K562 (cell line): Measurements from ENCODE around the gene ZFYVE19. TPM values are rescaled to one million over a fixed set of nuclear protein-coding genes. Genes with fewer than 3 reads are reported as not detected.

Experiments
- ATAC-seq: fragments of 200-7000 bp; cut with Tn5 transposase; 3 replicates; pipeline ENCODE4 v1.9.1; 2020; ENCODE audit warnings: moderate library complexity
- BruUV-seq: library from RNA; stranded (reverse); fragments of 400-500 nt; replicated peaks from 2 replicates; lab custom pipeline; 2021; lab: Mats Ljungman, UMichigan
- CTCF ChIA-PET: fragments of 300-600 bp; formaldehyde crosslinking; extraction: SDS; loops from one replicate; lab custom pipeline; 2021; ENCODE audit warnings: low intra/inter-chr PET ratio; lab: Yijun Ruan, JAX
- POLR2A ChIA-PET: fragments of 300-600, 350-650 bp; sonication (Branson Sonifier 250); formaldehyde crosslinking; extraction: SDS; loops from one replicate; lab custom pipeline; 2021; ENCODE audit warnings: antibody characterized with exemption, inconsistent platforms; lab: Yijun Ruan, JAX
- DNase-seq, 4 experiments: peaks; one replicate each; pipeline versions ENCODE4 v3.0.0 to v3.0.0-alpha.2; 2011 to 2018; ENCODE audit warnings: low spot score in 3 of 4, mixed read lengths in 3 of 4; ENCODE audit errors: extremely low read depth in 1 of 4
- FAIRE-seq: peaks from 2 replicates; lab custom pipeline; 2011; peaks lifted over from hg19 to GRCh38; lab: Jason Lieb, UNC
- H2AFZ ChIP-seq: 2 replicates; pipeline ENCODE4 v1.6.0; 2011; ENCODE audit warnings: low read depth, low read length, control low read depth, inconsistent platforms
- H3K27ac ChIP-seq: fragments of 200-600 bp; 3 replicates; pipeline ENCODE4 v1.8.0; 2011; ENCODE audit warnings: low read depth, mild to moderate bottlenecking, control low read depth, inconsistent platforms, low read length, moderate library complexity, mixed read lengths; ENCODE audit errors: extremely low read depth
- H3K27me3 ChIP-seq, 2 experiments: fragments of 300-600 bp in 1 of 2; 2 replicates in 1 of 2; 3 replicates in 1 of 2; pipeline versions ENCODE4 v1.6.0 to v1.8.0; 2011; ENCODE audit warnings: inconsistent platforms in 2 of 2, low read length in 2 of 2, mild to moderate bottlenecking in 1 of 2, mixed read lengths in 1 of 2, moderate library complexity in 1 of 2; ENCODE audit not compliant: control insufficient read depth in 2 of 2, insufficient read depth in 2 of 2
- H3K36me3 ChIP-seq: fragments of 300-600 bp; 3 replicates; pipeline ENCODE4 v1.8.0; 2011; ENCODE audit warnings: mild to moderate bottlenecking, low read length, inconsistent platforms; ENCODE audit not compliant: control insufficient read depth, insufficient read depth
- H3K4me1 ChIP-seq, 2 experiments: fragments of 200-600 bp in 1 of 2; replicated peaks in 1 of 2; 2 replicates in 1 of 2; 3 replicates in 1 of 2; pipeline versions ENCODE4 v1.5.1 to v1.8.0; 2011; ENCODE audit warnings: inconsistent platforms in 2 of 2, low read length in 2 of 2, mild to moderate bottlenecking in 1 of 2, mixed read lengths in 1 of 2, moderate library complexity in 1 of 2; ENCODE audit not compliant: control insufficient read depth in 2 of 2, insufficient read depth in 2 of 2
- H3K4me2 ChIP-seq: 2 replicates; pipeline ENCODE4 v1.6.1; 2011; ENCODE audit warnings: low read length, control low read depth, inconsistent platforms, mixed read lengths; ENCODE audit not compliant: insufficient read depth
- H3K4me3 ChIP-seq: fragments of 200-600 bp; sonication (generic), shearing (Covaris generic); 2 replicates; pipeline ENCODE4 v1.5.1; 2016; ENCODE audit warnings: control low read depth, inconsistent platforms
- H3K79me2 ChIP-seq: fragments of 200-600 bp; 3 replicates; pipeline ENCODE4 v1.8.0; 2011; ENCODE audit warnings: low read length, inconsistent platforms; ENCODE audit not compliant: control insufficient read depth, insufficient read depth
- H3K9ac ChIP-seq, 2 experiments: 2 replicates each; pipeline versions ENCODE4 v1.6.0 to v1.6.1; 2011; ENCODE audit warnings: low read depth in 2 of 2, low read length in 2 of 2, control low read depth in 1 of 2, inconsistent platforms in 1 of 2, mild to moderate bottlenecking in 1 of 2, mixed read lengths in 1 of 2; ENCODE audit not compliant: insufficient read depth in 1 of 2
- H3K9me1 ChIP-seq: one replicate; pipeline ENCODE4 v1.6.0; 2011; ENCODE audit warnings: inconsistent platforms, mild to moderate bottlenecking, low read length, moderate library complexity; ENCODE audit not compliant: control insufficient read depth, insufficient read depth
- H3K9me3 ChIP-seq: replicated peaks from 2 replicates; pipeline ENCODE4 v1.5.1; 2011; ENCODE audit warnings: low read depth, low read length, inconsistent platforms; ENCODE audit not compliant: control insufficient read depth, insufficient read depth
- H4K20me1 ChIP-seq: replicated peaks from 2 replicates; pipeline ENCODE4 v1.6.1; 2011; ENCODE audit warnings: low read length, inconsistent platforms, mixed read lengths; ENCODE audit not compliant: control insufficient read depth, insufficient read depth
- EHMT2 ChIP-seq: fragments of 450-650 bp; IDR thresholded peaks from 2 replicates; pipeline ENCODE4 v1.6.1; 2018; ENCODE audit warnings: antibody characterized with exemption
- ELF1 ChIP-seq: fragments of 200-800 bp; sonication (Bioruptor generic); IDR thresholded peaks from 2 replicates; pipeline ENCODE4 v1.6.1; 2016; ENCODE audit warnings: missing genetic modification characterization, missing compliant biosample characterization
- TAF7 ChIP-seq: fragments of 450-650 bp; IDR thresholded peaks from 2 replicates; pipeline ENCODE4 v1.6.1; 2016; ENCODE audit warnings: missing genetic modification characterization, missing compliant biosample characterization
- ZNF143 ChIP-seq: sonication (generic); formaldehyde crosslinking; IDR thresholded peaks from 2 replicates; pipeline ENCODE4 v1.9.0; 2022; ENCODE audit warnings: mild to moderate bottlenecking, missing genetic modification reagents
- WGBS: fragments of 100-300 bp; shearing (Covaris generic); methylation state at CpG from one replicate; pipeline ENCODE4 v1.1.6; 2016; ENCODE audit warnings: low coverage, mixed read lengths; ENCODE audit not compliant: insufficient coverage; ENCODE audit errors: missing lambda C conversion rate; 5-methylcytosine and 5-hydroxymethylcytosine counted together
- in situ Hi-C: fragments of 300-500 bp; cut with MboI; formaldehyde crosslinking; loops from 4 replicates; pipeline ENCODE4 v1.15.0; 2018; ENCODE audit warnings: inconsistent platforms, mixed read lengths
- intact Hi-C: fragments of 100-400 bp; cut with micrococcal nuclease; formaldehyde crosslinking; loops from 2 replicates; pipeline ENCODE4 v1.14.2; 2022
- polyA plus RNA-seq, 8 experiments: library from polyadenylated mRNA; depleted of rRNA in 4 of 8; stranded (reverse) in 5 of 8; unstranded in 3 of 8; fragments of >200 nt; fragmentation: Nextera tagmentation in 2 of 8; fragmentation: Illumina TruSeq in 1 of 8; extraction: Ambion mirVana in 2 of 8; extraction: Trizol in 1 of 8; gene quantifications; 2 replicates each; pipeline versions ENCODE4 v1.2.1 to v1.2.3, GENCODE V29; 2011 to 2014; ENCODE audit warnings: inconsistent platforms in 1 of 8, missing spikeins in 1 of 8
- total RNA-seq, 7 experiments: library from RNA; depleted of rRNA in 6 of 7; stranded (reverse); fragments of >200 nt in 6 of 7; fragmentation: Illumina TruSeq in 2 of 7; extraction: Trizol in 2 of 7; gene quantifications; 2 replicates each; pipeline versions ENCODE4 v1.2.1 to v1.2.3, GENCODE V29; 2011 to 2021; ENCODE audit warnings: low replicate concordance in 1 of 7

The ZFYVE19 gene
- total and polyA plus RNA-seq, 9 of the 15 experiments (the other 6 are each of a cell fraction or from before 2014, with no cell fraction given): 1.5 to 36.8 (median 19.9) TPM

DNA sequence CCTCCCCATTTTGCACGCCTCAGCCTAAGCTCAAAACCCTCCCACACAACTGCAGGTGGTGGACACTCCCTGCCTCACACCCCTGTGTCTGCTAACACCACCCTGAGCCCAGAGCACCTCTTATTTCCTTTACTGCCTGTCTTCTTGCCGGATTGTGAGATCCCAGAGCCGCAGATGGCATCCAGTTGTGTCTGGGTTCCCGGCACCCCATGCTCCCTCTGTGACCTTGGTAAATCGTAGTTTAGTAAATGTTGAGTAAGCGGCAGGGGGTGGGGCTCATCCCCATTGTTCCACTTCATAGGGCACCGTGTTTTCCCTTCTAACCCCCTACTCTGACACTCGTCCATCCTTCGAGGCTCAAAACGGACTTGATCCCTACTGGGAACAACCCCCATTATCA, 51.8 kb downstream of the ZFYVE19 start:
- peak in 1 of 4 experiments; percentile 10 for DNase-seq
- Histone ChIP-seq H3K9me3 (no peaks in the 10 kb centered on the region), H3K27me3 (no peaks in the 10 kb centered on the region; a peak in 1 of 5 replicates), H3K9me1 (no peaks in the 10 kb centered on the region), H2AFZ (peak overlapping the region; percentile 95), H3K27ac (no peak overlapping the region), H3K4me3 (no peak overlapping the region), H3K79me2 (no peaks in the 10 kb centered on the region), H3K36me3 (no peaks in the 10 kb centered on the region), H3K4me2 (no peak overlapping the region), H3K4me1 (peaks cover 16 to 21% of the 10 kb centered on the region in 2 experiments; a peak in 4 of 5 replicates), H4K20me1 (no peaks in the 10 kb centered on the region), H3K9ac (no peak overlapping the region)
- intact Hi-C loops (loop anchor here (5.0 to 10.0 kb wide), 2 partner anchors 71 to 184 kb away; no protein-coding TSS in a partner anchor), in situ Hi-C loops (loop anchor here (5.0 kb wide), 1 partner anchor 34 kb away; the partner anchor contains the start of gene VPS18)
- ATAC-seq: no peak
- ChIA-PET POLR2A (interaction anchor here (1.0 to 8.2 kb wide), 5 partner anchors 14 to 291 kb away, joined by 3 to 72 read pairs (median 7); partner anchors contain the start of genes RHOV and VPS18), CTCF (interaction anchor here (1.3 to 6.2 kb wide), 3 partner anchors 15 to 34 kb away, joined by 4 to 75 read pairs (median 8); partner anchors contain the start of genes RHOV and VPS18)
- FAIRE-seq: no peak
- TF ChIP-seq EHMT2: no peak
- peak; percentile 45; the same call in 1 of the 2 replicates for TF ChIP-seq ZNF143 (CRISPR knock-in tag)
- 0 out of 2 replicates have a peak, but pooled peaks have one; percentile 18 for TF ChIP-seq TAF7 (tag)
- TF ChIP-seq ELF1 (tag): 0 out of 2 replicates have a peak, but pooled peaks have one; percentile 20
- no TSS peak for BruUV-seq
- WGBS: 44% methylated on average over 10 of the region's 10 CpGs
